Measurements from ENCODE around the gene ICOSLG. TPM values are rescaled to one million over a fixed set of nuclear protein-coding genes. Genes with fewer than 3 reads are reported as not detected.

ICOSLG gene
- polyA plus RNA-seq, 3 donors: 0.47 to 9.0 (median 1.3) TPM

- H3K27ac ChIP-seq (ENCODE audit: low read depth in 1 of 2, low read length in 2 of 2): no peak overlapping the region
- TF ChIP-seq, protein P1, sequence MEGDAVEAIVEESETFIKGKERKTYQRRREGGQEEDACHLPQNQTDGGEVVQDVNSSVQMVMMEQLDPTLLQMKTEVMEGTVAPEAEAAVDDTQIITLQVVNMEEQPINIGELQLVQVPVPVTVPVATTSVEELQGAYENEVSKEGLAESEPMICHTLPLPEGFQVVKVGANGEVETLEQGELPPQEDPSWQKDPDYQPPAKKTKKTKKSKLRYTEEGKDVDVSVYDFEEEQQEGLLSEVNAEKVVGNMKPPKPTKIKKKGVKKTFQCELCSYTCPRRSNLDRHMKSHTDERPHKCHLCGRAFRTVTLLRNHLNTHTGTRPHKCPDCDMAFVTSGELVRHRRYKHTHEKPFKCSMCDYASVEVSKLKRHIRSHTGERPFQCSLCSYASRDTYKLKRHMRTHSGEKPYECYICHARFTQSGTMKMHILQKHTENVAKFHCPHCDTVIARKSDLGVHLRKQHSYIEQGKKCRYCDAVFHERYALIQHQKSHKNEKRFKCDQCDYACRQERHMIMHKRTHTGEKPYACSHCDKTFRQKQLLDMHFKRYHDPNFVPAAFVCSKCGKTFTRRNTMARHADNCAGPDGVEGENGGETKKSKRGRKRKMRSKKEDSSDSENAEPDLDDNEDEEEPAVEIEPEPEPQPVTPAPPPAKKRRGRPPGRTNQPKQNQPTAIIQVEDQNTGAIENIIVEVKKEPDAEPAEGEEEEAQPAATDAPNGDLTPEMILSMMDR (IDR thresholded peaks at IDR 0.05): no peak
- H3K27me3 ChIP-seq (ENCODE audit: control insufficient read depth in 2 of 2, insufficient read depth in 2 of 2, low read length in 2 of 2): no peaks in the 10 kb centered on the region
- no peaks in the 10 kb centered on the region for H3K4me1 Mint-ChIP-seq
- no peaks in the 10 kb centered on the region for H3K36me3 Mint-ChIP-seq
- H2AFZ ChIP-seq (ENCODE audit: insufficient read depth, low read depth, low read length, poor library complexity, severe bottlenecking): no peak overlapping the region
- H3K9me3 ChIP-seq (replicated peaks in 1 of 2; ENCODE audit: control insufficient read depth in 1 of 2, insufficient read depth in 1 of 2, low read length in 2 of 2): no peaks in the 10 kb centered on the region
- no peak overlapping the region for H3K4me3 ChIP-seq (replicated peaks in 1 of 3; ENCODE audit: low read depth in 2 of 3, low read length in 3 of 3)
- intact Hi-C loops (cut with micrococcal nuclease): no loop called here
- no peaks in the 10 kb centered on the region for H3K79me2 ChIP-seq (ENCODE audit: insufficient read depth, low read length)
- H3K4me1 ChIP-seq (ENCODE audit: control insufficient read depth in 1 of 2, insufficient read depth in 2 of 2, low read length in 2 of 2): no peaks in the 10 kb centered on the region
- H3K4me3 Mint-ChIP-seq: no peak overlapping the region
- no peak overlapping the region for H3K4me2 ChIP-seq (replicated peaks; ENCODE audit: extremely low read depth, low read length, poor library complexity, severe bottlenecking)
- 100% methylated on average over 7 of the region's 7 CpGs for WGBS (ENCODE audit: insufficient coverage)
- peak overlapping the region in 1 of 7 donors; percentile 54 for H3K27ac Mint-ChIP-seq
- H3K27me3 Mint-ChIP-seq (ENCODE audit: low read depth in 3 of 3): peaks cover 2 to 8% (median 6%) of the 10 kb centered on the region in 3 donors
- H3K9me3 Mint-ChIP-seq: peaks cover 0 to 2% (median 0%) of the 10 kb centered on the region in 7 donors
- no peak overlapping the region for H3K9ac ChIP-seq (ENCODE audit: insufficient read depth, low read length, poor library complexity, severe bottlenecking)
- H3K36me3 ChIP-seq (replicated peaks in 1 of 2; ENCODE audit: control insufficient read depth in 1 of 2, insufficient read depth in 2 of 2, low read length in 2 of 2): no peaks in the 10 kb centered on the region
- DNase-seq: no peak
- H4K20me1 ChIP-seq (ENCODE audit: insufficient read depth, low read length): no peaks in the 10 kb centered on the region
Observed at GRCh38 chr21:44273046-44273445, 32.3 kb upstream of the ICOSLG start.

- H3K4me3 Mint-ChIP-seq: no peak overlapping the region
- H3K9me3 Mint-ChIP-seq: peaks cover 0 to 2% (median 0%) of the 10 kb centered on the region in 7 donors
- H3K36me3 Mint-ChIP-seq: no peaks in the 10 kb centered on the region
Observed at GRCh38 chr21:44272284-44272858, 31.6 kb upstream of the ICOSLG start.

More at GRCh38 chr21:44272284-44272858, 31.6 kb upstream of the ICOSLG start:
- H3K4me1 Mint-ChIP-seq: peaks cover 2% of the 10 kb centered on the region
- TF ChIP-seq, protein P1 (IDR thresholded peaks at IDR 0.05): no peak
- Histone ChIP-seq H3K4me2 (replicated peaks; ENCODE audit: extremely low read depth, low read length, poor library complexity, severe bottlenecking) (no peak overlapping the region), H3K79me2 (ENCODE audit: insufficient read depth, low read length) (no peaks in the 10 kb centered on the region), H3K9me3 (replicated peaks in 1 of 2; ENCODE audit: control insufficient read depth in 1 of 2, insufficient read depth in 1 of 2, low read length in 2 of 2) (no peaks in the 10 kb centered on the region), H3K27me3 (ENCODE audit: control insufficient read depth in 2 of 2, insufficient read depth in 2 of 2, low read length in 2 of 2) (no peaks in the 10 kb centered on the region), H3K9ac (ENCODE audit: insufficient read depth, low read length, poor library complexity, severe bottlenecking) (no peak overlapping the region), H4K20me1 (ENCODE audit: insufficient read depth, low read length) (no peaks in the 10 kb centered on the region), H3K36me3 (replicated peaks in 1 of 2; ENCODE audit: control insufficient read depth in 1 of 2, insufficient read depth in 2 of 2, low read length in 2 of 2) (no peaks in the 10 kb centered on the region), H3K27ac (ENCODE audit: low read depth in 1 of 2, low read length in 2 of 2) (no peak overlapping the region), H3K4me1 (ENCODE audit: control insufficient read depth in 1 of 2, insufficient read depth in 2 of 2, low read length in 2 of 2) (no peaks in the 10 kb centered on the region), H2AFZ (ENCODE audit: insufficient read depth, low read depth, low read length, poor library complexity, severe bottlenecking) (no peak overlapping the region), H3K4me3 (replicated peaks in 1 of 3; ENCODE audit: low read depth in 2 of 3, low read length in 3 of 3) (no peak overlapping the region)
- intact Hi-C loops (cut with micrococcal nuclease): no loop called here
- no peak for DNase-seq
- H3K27ac Mint-ChIP-seq: peak overlapping the region in 1 of 7 donors; percentile 54
- WGBS (ENCODE audit: insufficient coverage): 91% methylated on average over 16 of the region's 18 CpGs
- H3K27me3 Mint-ChIP-seq (ENCODE audit: low read depth in 3 of 3): peaks cover under 1 to 6% (median 4%) of the 10 kb centered on the region in 3 donors

Measured in CD14-positive monocyte (primary cell).